ENCODE data around the gene WBP1.

DNA sequence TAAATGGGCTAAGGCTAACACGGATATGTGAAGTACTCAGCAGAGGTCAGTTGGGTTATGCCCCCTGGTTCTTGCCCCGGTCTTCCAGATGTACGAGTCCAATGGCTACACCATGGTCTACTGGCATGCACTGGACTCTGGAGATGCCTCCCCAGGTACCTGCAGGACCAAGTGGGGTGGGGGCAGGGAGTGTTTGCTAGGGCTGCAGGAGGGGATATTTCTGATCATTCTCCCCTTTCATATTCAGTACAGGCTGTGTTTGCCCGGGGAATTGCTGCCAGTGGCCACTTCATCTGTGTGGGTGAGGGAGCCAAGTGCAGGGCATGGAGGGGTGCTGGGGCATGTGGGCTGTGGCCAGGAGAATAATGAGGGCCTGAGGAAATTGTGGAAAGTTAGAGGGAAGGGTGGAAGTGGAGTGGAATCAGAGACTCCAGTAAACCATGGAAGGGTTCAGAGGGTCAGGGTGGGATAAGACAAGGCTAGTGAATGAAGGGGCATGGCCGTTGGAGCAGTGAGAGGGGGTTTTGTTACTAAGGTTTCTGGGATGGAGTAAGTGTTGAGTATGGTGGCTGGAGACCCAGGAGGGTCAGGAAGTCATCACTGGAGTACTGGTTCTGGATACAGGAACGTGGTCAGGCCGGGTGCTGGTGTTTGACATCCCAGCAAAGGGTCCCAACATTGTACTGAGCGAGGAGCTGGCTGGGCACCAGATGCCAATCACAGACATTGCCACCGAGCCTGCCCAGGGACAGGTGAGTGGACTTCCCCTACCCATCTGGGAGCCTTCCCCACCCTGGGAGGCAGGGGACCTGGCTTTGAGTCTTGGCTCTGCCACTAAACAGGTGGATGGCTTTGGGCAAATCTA, 34.8 kb upstream of the WBP1 start:
- TF ChIP-seq ISL1 (CRISPR knock-in tag; IDR thresholded peaks at IDR 0.05) (no peak), ZC3H10 (CRISPR knock-in tag; IDR thresholded peaks at IDR 0.05) (no peak), RARB (CRISPR knock-in tag; IDR thresholded peaks at IDR 0.05) (no peak), CREB5 (CRISPR knock-in tag; IDR thresholded peaks at IDR 0.05; ENCODE audit: low read depth) (no peak), ZNF8 (CRISPR knock-in tag; IDR thresholded peaks at IDR 0.05) (no peak), TCF4 (CRISPR knock-in tag; IDR thresholded peaks at IDR 0.05; ENCODE audit: borderline replicate concordance) (no peak), OSR1 (CRISPR knock-in tag; IDR thresholded peaks at IDR 0.05) (no peak), ZFP3 (CRISPR knock-in tag; IDR thresholded peaks at IDR 0.05) (no peak), ZNF565 (CRISPR knock-in tag; conservative IDR thresholded peaks at IDR 0.05; ENCODE audit: low read depth) (no peak), PPARA (CRISPR knock-in tag; IDR thresholded peaks at IDR 0.05; ENCODE audit: borderline replicate concordance) (no peak)
- TF ChIP-seq, protein P1, sequence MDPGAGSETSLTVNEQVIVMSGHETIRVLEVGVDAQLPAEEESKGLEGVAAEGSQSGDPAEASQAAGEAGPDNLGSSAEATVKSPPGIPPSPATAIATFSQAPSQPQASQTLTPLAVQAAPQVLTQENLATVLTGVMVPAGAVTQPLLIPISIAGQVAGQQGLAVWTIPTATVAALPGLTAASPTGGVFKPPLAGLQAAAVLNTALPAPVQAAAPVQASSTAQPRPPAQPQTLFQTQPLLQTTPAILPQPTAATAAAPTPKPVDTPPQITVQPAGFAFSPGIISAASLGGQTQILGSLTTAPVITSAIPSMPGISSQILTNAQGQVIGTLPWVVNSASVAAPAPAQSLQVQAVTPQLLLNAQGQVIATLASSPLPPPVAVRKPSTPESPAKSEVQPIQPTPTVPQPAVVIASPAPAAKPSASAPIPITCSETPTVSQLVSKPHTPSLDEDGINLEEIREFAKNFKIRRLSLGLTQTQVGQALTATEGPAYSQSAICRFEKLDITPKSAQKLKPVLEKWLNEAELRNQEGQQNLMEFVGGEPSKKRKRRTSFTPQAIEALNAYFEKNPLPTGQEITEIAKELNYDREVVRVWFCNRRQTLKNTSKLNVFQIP (CRISPR knock-in tag; IDR thresholded peaks at IDR 0.05; ENCODE audit: borderline replicate concordance, low read depth): no peak
- TF ChIP-seq, protein P2, sequence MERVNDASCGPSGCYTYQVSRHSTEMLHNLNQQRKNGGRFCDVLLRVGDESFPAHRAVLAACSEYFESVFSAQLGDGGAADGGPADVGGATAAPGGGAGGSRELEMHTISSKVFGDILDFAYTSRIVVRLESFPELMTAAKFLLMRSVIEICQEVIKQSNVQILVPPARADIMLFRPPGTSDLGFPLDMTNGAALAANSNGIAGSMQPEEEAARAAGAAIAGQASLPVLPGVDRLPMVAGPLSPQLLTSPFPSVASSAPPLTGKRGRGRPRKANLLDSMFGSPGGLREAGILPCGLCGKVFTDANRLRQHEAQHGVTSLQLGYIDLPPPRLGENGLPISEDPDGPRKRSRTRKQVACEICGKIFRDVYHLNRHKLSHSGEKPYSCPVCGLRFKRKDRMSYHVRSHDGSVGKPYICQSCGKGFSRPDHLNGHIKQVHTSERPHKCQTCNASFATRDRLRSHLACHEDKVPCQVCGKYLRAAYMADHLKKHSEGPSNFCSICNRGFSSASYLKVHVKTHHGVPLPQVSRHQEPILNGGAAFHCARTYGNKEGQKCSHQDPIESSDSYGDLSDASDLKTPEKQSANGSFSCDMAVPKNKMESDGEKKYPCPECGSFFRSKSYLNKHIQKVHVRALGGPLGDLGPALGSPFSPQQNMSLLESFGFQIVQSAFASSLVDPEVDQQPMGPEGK (CRISPR knock-in tag; IDR thresholded peaks at IDR 0.05; ENCODE audit: borderline replicate concordance): no peak
